ENCODE results near the gene SPEF2.

The SPEF2 gene

GRCh38 chr5:35735718-35736117 is 118.1 kb downstream of the SPEF2 start:
- DNase-seq = no peak

- no peak for DNase-seq
These were observed 118.6 kb downstream of the SPEF2 start for GRCh38 chr5:35736280-35736679.

GRCh38 chr5:35741126-35741716 is 123.6 kb downstream of the SPEF2 start:
- DNase-seq = no peak

DNA sequence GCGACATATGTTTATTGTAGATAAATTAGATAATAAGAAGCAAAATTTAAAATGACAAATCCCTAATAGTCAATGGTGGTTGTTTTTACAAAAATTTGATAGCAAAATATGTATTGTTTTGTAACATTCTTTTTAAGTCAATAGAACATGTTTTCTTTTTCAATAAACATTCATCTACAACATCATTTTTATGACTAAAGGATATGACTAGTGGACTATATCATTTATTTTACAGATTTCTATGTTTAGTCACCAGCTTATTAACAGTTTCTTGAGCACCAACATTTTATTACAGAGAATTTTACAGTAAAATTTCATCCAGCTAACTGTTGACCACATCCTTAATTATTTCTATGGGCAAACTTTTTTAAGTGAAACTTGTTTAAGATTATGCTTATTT is 124.3 kb downstream of the SPEF2 start:
- no peak for DNase-seq

DNA sequence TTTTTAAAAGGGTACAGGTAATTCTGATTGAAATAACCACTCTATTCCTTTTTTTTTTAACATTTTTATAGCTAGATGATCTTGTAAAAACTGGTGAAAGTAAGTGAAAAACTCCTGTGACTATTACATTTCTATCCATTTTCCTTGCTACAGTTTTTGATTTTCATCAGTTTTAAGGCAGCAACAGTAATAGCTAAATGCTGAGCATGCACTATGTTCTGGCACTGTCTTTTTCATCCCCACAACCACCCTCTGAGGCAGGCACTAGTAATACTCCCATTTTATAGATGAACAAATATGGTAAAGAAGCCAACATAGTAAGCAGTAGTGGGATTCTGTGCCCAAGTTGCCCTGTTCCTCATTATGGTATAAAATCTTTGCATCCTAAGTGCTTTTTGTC is 126.0 kb downstream of the SPEF2 start:
- DNase-seq = no peak

DNA sequence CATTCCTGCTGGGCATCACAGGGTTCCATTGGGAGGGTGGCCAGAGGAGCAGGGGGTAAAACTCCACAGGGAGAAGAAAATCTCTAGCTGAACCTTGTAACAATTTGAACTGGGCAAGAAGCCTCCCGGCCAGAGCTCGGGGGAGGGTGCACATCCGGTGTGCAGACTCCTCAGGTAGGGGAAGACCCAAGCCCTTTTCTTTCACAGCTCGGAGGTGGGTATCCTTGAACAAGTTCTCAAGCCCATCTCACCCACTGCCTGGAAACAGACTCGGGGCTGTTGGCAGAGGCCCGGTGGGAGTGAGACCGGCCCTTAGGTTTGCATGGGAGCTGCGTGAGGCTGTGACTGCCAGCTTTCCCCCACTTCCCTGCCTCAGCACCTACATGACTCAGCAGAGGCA is 127.5 kb downstream of the SPEF2 start:
- no peak for DNase-seq

- DNase-seq = no peak
These were observed 128.0 kb downstream of the SPEF2 start for GRCh38 chr5:35745660-35746059.

GRCh38 chr5:35752012-35752411 is 134.3 kb downstream of the SPEF2 start:
- no peak for DNase-seq

DNA sequence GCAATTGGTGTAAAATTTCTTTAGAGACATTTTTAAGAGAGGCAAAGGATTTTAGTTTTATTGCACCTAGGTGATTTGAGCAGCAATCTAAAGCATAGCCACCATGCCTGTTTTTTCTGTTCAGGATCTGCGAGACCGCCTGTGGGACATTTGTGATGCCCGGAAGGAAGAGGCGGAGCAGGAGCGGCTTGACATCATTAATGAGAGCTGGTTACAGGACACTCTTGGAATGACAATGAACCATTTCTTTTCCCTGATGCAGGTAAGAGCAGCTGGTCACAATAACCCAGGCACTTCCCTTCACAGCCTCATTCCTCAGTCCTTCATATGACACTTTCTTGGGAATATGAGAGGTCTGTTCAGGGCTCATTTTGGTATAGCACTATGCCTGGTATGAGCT is 135.8 kb downstream of the SPEF2 start:
- no peak for DNase-seq

DNA sequence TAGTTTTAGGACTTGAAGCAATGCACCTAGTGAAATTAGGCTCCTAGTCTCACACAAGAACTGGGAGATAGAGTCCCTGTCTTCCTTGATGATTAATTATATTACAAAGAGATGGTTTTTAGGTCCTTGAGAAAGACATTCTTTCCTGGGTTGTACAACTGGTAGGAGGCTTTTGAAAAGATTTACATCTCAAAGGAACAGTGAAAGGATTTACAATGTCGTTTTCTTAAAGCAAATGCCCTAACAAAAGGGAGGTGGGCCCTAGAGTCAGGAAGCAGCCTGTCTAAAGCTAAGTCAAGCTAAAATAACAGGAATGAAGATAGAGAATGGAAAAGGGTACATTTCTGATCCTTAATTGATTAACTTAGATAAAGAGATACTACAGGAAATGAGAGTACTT is 136.8 kb downstream of the SPEF2 start:
- DNase-seq = no peak

- no peak for DNase-seq
These were observed 138.3 kb downstream of the SPEF2 start for GRCh38 chr5:35755966-35756365.

- DNase-seq = no peak
These were observed 140.6 kb downstream of the SPEF2 start for GRCh38 chr5:35758151-35758724.

GRCh38 chr5:35761541-35761940 is 143.9 kb downstream of the SPEF2 start:
- no peak for DNase-seq

GRCh38 chr5:35762368-35762767 is 144.7 kb downstream of the SPEF2 start:
- DNase-seq = no peak

- no peak for DNase-seq
These were observed 148.3 kb downstream of the SPEF2 start for GRCh38 chr5:35765921-35766320.

DNA sequence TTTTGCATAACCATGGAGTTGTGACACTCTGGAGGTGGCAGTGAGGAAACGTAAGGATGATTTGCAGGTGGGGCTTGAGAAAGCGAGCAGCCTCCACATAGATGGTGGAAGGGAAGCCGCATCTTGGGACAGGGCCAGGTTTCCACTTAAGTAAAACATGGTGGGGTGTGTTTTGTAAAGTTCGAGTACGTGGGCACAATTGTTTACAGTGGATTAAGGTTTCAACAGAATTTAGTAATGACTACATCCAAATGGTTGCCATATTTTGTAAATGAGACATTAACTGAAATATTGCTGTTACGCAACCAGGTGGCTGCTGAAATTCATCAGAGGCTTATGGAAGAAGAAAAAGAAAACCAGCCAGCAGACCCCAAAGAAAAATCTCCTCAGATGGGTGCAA is 153.6 kb downstream of the SPEF2 start:
- no peak for DNase-seq

- DNase-seq = no peak
These were observed 154.2 kb downstream of the SPEF2 start for GRCh38 chr5:35771839-35772238.

GRCh38 chr5:35773967-35774366 is 156.3 kb downstream of the SPEF2 start:
- DNase-seq = no peak

DNA sequence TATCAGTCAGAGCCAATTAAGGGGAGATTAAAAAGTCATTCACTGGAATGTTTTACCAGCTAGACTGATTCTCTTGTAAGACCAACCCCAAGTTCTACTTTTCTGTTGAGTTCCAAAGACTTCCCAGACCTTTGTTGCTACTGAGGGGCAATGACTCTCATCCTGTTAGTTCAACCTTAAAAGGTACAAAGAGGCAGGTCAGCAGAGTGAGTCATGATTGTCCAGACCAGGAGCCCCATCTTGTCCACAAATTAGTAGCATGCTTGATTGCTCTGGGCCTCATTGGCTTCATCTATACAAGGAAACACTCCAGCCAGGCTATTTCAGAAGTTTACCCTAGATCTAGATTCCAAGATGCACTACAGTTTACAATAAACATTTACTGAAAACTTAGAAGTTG is 159.1 kb downstream of the SPEF2 start:
- no peak for DNase-seq

GRCh38 chr5:35777358-35778087 is 159.9 kb downstream of the SPEF2 start:
- DNase-seq = peak; percentile 89

DNA sequence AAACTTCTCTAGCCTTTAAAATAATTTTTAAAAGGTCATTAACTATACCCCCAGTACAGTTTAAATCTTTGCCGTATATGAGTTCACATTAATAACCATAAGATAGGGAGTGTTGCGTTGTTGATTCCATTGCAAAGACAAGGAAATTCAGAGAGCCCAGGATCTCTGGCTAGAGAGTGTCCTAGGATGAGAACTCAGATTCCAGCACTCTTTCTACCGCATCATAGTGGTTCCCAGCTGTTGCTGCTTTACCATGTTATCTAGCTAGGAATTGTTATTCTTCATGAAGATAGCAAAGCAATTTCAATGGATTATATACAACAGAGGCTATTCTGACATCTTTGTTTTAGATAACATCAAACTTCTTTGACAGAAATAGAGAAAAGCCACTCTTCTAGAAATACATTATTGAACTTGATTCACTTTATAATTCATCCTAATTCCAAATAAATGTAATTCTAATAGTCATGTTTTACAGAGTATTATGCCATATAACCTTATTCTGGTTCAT is 160.7 kb downstream of the SPEF2 start:
- DNase-seq = no peak

GRCh38 chr5:35780236-35780635 is 162.6 kb downstream of the SPEF2 start:
- no peak for DNase-seq

- no peak for DNase-seq
These were observed 163.6 kb downstream of the SPEF2 start for GRCh38 chr5:35781181-35781790.

GRCh38 chr5:35783551-35783950 is 165.9 kb downstream of the SPEF2 start:
- peak; percentile 9 for DNase-seq

Data from NCI-H2171 treated with DMSO at 0.1 percent for 48 hours (cell line).